C4-2B (cell line): ENCODE measurements around the gene CERKL.

Experiments used
- H3K27ac ChIP-seq: fragments of 450-650 bp; 2 replicates; pipeline ENCODE4 v1.5.1; 2017
- CTCF ChIP-seq: fragments of 450-650 bp; conservative IDR thresholded peaks from 2 replicates; pipeline ENCODE4 v1.5.1; 2017; ENCODE audit warnings: mild to moderate bottlenecking
- ZFX ChIP-seq: fragments of 450-650 bp; IDR thresholded peaks from 2 replicates; pipeline ENCODE4 v1.6.1; 2017

The CERKL gene

GRCh38 chr2:181573140-181573736 lies 83.7 kb downstream of the CERKL start:
- no peak overlapping the region for H3K27ac ChIP-seq
- TF ChIP-seq ZFX: no peak
- TF ChIP-seq CTCF: peak; percentile 69

DNA sequence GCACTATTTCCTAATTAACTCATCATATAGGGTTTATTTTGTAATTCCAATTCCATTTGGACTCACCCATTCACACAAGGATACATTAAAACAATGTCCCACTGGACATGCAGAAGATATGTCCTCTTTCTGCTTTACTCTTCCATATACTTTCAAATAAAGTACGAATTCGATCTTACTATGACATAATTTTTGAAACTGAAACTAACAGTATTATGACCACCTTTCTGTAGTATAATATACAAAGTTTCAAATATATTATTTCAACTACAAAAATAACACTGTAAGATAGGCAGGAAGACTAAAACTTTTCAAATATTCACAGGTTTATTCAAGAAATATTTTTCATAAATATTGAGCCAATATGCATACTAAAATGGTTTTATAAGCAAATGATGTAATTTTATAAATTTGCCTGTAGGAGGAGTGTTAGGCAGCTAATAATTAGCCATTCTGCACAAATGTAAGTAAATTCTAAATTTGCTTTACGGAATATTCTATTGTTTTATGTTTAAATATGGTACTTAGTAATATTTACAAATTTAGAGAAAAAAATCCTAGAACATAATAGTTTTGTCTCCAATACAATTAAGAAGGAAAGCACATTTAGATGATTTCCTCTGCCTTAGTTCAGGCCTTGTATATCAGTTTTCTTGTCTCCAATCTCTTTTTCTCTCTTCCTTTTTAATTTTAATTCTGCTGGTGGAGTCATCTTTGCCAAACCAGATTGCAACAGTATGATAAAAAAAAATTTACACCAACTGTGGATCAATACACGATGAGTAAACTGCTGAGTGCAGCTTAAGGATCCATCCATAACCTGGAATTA lies 85.9 kb downstream of the CERKL start:
- TF ChIP-seq ZFX: no peak
- TF ChIP-seq CTCF: peak; percentile 71
- no peak overlapping the region for H3K27ac ChIP-seq

DNA sequence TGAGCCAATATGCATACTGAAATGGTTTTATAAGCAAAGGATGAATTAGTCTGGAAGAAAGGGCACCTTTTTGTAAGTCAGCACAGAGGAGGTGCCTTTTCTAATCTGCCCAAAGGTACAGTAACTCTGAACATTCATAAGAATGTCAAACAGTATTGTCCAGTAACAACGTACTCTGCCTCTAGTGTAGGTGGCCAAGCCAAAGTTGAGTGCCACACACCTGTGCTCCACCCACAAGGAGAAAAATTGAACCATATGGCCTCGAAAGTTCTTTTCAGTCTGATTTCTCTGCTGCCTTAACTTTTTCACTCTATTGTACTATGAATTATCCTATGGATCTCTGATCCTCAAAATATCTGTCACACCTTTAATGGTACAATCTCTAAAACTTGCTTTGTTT lies 86.8 kb downstream of the CERKL start:
- TF ChIP-seq CTCF: no peak
- no peak for TF ChIP-seq ZFX
- no peak overlapping the region for H3K27ac ChIP-seq

DNA sequence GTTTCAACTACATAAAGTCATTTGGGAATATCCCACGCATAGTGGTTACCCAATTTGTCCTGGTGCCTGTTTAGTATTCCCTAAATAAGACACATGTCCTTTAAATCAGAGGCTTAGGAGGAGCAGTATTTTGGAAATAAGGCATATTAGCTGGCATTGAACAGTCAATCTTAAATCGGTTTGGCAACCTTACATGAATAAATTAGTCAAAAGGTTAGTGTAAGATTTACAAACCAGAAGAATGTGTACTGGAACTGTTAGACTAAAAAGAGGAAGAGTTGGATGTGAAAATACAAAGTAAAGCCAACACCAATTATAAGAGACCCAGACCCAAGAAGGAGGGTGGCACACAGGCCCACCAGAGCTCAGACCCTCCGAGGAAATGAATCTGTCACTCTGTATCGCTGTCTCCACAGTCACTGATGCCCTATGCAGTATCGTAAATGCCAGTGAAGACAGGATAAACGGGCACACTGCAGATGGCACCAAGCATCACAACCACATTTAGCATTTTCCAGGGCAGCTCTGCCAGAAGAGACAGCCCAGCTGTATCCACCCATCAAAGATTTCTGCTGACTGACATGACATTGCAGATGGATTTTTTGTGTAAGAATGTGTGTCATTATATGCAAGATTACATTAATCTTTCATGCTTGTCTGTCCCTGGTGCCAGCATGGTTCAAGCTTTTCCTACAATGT lies 90.4 kb downstream of the CERKL start:
- TF ChIP-seq ZFX (no peak), CTCF (no peak)
- H3K27ac ChIP-seq: no peak overlapping the region

DNA sequence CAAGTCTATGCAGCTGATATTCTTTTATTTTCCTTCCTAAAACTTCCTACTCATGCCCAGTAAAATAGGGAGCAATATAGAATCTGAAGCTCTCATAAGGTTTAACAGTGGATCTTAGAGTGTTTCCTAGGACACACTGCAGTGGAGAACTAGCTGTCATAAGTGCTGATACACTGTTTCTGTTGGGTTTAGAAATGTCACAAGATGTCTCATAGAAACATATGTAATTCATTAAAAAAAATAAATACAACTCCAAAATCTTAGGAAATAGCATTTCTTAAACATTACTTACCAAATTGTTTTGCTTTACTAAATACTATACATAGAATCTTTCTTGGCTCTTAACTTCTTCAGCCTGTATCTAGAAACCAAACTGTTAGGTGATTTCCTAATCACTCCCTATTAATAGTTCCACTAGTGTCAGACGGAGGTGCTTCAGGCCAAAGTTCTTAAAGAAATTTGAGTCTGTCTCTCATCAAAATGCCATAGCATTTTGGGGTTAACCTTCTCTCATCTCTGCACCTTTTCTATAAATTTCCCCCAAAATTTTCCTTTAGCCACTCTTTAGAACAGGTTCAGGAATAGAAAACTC lies 93.7 kb downstream of the CERKL start:
- H3K27ac ChIP-seq: no peak overlapping the region
- TF ChIP-seq CTCF: no peak
- TF ChIP-seq ZFX: no peak

DNA sequence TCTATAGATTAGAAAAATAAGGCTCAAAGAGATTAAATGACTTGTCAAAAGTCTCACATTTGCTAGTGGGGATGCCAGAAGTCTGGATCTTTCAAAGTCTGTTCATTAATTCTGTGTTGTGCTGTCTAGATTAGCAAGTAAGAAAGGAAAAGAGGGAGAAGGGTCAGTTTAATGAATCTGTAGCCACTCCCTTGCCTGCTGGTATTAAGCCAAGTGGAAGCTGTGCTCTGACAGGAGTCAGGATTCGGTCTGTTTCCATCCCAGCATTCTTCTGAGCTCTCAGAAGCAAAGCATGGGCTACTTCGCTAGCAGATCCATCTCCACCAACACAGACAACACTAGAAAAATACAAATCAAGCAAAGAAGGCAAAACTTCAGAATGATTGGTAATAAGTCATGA lies 98.5 kb downstream of the CERKL start:
- no peak overlapping the region for H3K27ac ChIP-seq
- no peak for TF ChIP-seq ZFX

GRCh38 chr2:181554061-181554830 lies 102.7 kb downstream of the CERKL start:
- no peak overlapping the region for H3K27ac ChIP-seq
- no peak for TF ChIP-seq CTCF
- no peak for TF ChIP-seq ZFX
